ENCODE measurements around the gene MTHFSD.

- TF ChIP-seq CTCF (conservative IDR thresholded peaks at IDR 0.05) (no peak), ZFX (IDR thresholded peaks at IDR 0.05) (no peak)
Observed at GRCh38 chr16:86517033-86517432, 38.0 kb downstream of the MTHFSD start.
